Endothelial cell of umbilical vein (primary cell): ENCODE measurements around the gene KCNMA1. TPM values are rescaled to one million over a fixed set of nuclear protein-coding genes. Genes with fewer than 3 reads are reported as not detected.

Source experiments
- BruUV-seq: library from RNA; stranded (reverse); fragments of 400-500 nt; replicated peaks from 2 replicates; lab custom pipeline; 2021; lab: Mats Ljungman, UMichigan
- CTCF ChIA-PET: fragments of 300-600, 350-600 bp; sonication (Branson Sonifier 250); formaldehyde crosslinking; loops from one replicate; lab custom pipeline; 2021; ENCODE audit warnings: antibody characterized with exemption, inconsistent platforms; lab: Charles Lee
- POLR2A ChIA-PET: fragments of 300-600, 350-600 bp; sonication (Branson Sonifier 250); formaldehyde crosslinking; loops from one replicate; lab custom pipeline; 2021; ENCODE audit warnings: antibody characterized with exemption, inconsistent platforms; lab: Charles Lee
- DNase-seq: peaks from one replicate; pipeline ENCODE4 v3.0.0-alpha.2; 2011; ENCODE audit warnings: low read depth, low spot score
- FAIRE-seq: peaks from 2 replicates; lab custom pipeline; 2011; peaks lifted over from hg19 to GRCh38; lab: Jason Lieb, UNC
- H2AFZ ChIP-seq: 2 replicates; pipeline ENCODE4 v1.6.0; 2012; ENCODE audit warnings: low read depth, low read length, control low read depth, inconsistent platforms
- H3K27ac ChIP-seq: 2 replicates; pipeline ENCODE4 v1.5.1; 2011; ENCODE audit warnings: low read depth, mild to moderate bottlenecking, control low read depth, low read length, moderate library complexity; ENCODE audit not compliant: insufficient read depth
- H3K27me3 ChIP-seq, 2 experiments: 2 replicates each; pipeline versions ENCODE4 v1.6.0 to v1.6.1; 2011; ENCODE audit warnings: low read length in 2 of 2, mixed read lengths in 1 of 2; ENCODE audit not compliant: control insufficient read depth in 2 of 2, insufficient read depth in 2 of 2
- H3K36me3 ChIP-seq, 2 experiments: 2 replicates in 1 of 2; 3 replicates in 1 of 2; pipeline ENCODE4 v1.5.1; 2011; ENCODE audit warnings: low read length in 2 of 2, mild to moderate bottlenecking in 1 of 2, moderate library complexity in 1 of 2; ENCODE audit not compliant: control insufficient read depth in 2 of 2, insufficient read depth in 2 of 2; ENCODE audit errors: extremely low read depth in 1 of 2
- H3K4me1 ChIP-seq: 3 replicates; pipeline ENCODE4 v1.5.1; 2011; ENCODE audit warnings: mild to moderate bottlenecking, low read length; ENCODE audit not compliant: control insufficient read depth, insufficient read depth; ENCODE audit errors: extremely low read depth
- H3K4me2 ChIP-seq: 2 replicates; pipeline ENCODE4 v1.6.1; 2011; ENCODE audit warnings: low read length, control low read depth, mixed read lengths; ENCODE audit not compliant: insufficient read depth
- H3K4me3 ChIP-seq, 3 experiments: fragments of 200-600 bp in 1 of 3; sonication (generic), shearing (Covaris generic) in 1 of 3; replicated peaks in 1 of 3; 2 replicates each; pipeline ENCODE4 v1.5.1; 2011 to 2016; ENCODE audit warnings: control low read depth in 3 of 3, low read length in 3 of 3, mild to moderate bottlenecking in 2 of 3, inconsistent platforms in 1 of 3, low read depth in 1 of 3, moderate library complexity in 1 of 3; ENCODE audit not compliant: insufficient read depth in 1 of 3
- H3K79me2 ChIP-seq: 2 replicates; pipeline ENCODE4 v1.6.0; 2012; ENCODE audit warnings: low read length, inconsistent platforms; ENCODE audit not compliant: control insufficient read depth, insufficient read depth
- H3K9ac ChIP-seq: replicated peaks from 2 replicates; pipeline ENCODE3; 2011; ENCODE audit warnings: low read length, control low read depth; ENCODE audit not compliant: insufficient read depth; ENCODE audit errors: extremely low read depth
- H3K9me1 ChIP-seq: replicated peaks from 3 replicates; pipeline ENCODE4 v1.6.0; 2011; ENCODE audit warnings: mild to moderate bottlenecking, low read length; ENCODE audit not compliant: control insufficient read depth, insufficient read depth; ENCODE audit errors: extremely low read depth
- H3K9me3 ChIP-seq: replicated peaks from 2 replicates; pipeline ENCODE4 v1.5.1; 2012; ENCODE audit warnings: low read length, inconsistent platforms; ENCODE audit not compliant: control insufficient read depth, insufficient read depth
- H4K20me1 ChIP-seq: replicated peaks from 2 replicates; pipeline ENCODE3; 2011; ENCODE audit warnings: mild to moderate bottlenecking, low read length; ENCODE audit not compliant: control insufficient read depth, insufficient read depth; ENCODE audit errors: extremely low read depth
- EZH2 ChIP-seq: IDR thresholded peaks from 2 replicates; pipeline ENCODE4 v1.6.1; 2012; ENCODE audit warnings: borderline replicate concordance, low read depth, mild to moderate bottlenecking, moderate library complexity, low read length, inconsistent platforms; ENCODE audit not compliant: severe bottlenecking
- FOS ChIP-seq: IDR thresholded peaks from 2 replicates; pipeline ENCODE4 v1.6.1; 2011; ENCODE audit warnings: mild to moderate bottlenecking, low read length, moderate library complexity, borderline replicate concordance; ENCODE audit not compliant: insufficient read depth
- GATA2 ChIP-seq: IDR thresholded peaks from 2 replicates; pipeline ENCODE4 v1.7.0; 2011; ENCODE audit warnings: low read depth, mild to moderate bottlenecking, moderate library complexity, mixed read lengths, low read length; ENCODE audit not compliant: insufficient read length, insufficient read depth
- JUN ChIP-seq: IDR thresholded peaks from 2 replicates; pipeline ENCODE4 v1.6.1; 2011; ENCODE audit warnings: borderline replicate concordance, low read depth; ENCODE audit not compliant: insufficient read length, insufficient read depth
- MYC ChIP-seq: IDR thresholded peaks from one replicate; pipeline ENCODE4 v1.6.1; 2011; ENCODE audit warnings: mild to moderate bottlenecking, low read depth, low read length
- POLR2A ChIP-seq: IDR thresholded peaks from 2 replicates; pipeline ENCODE4 v1.6.1; 2012; ENCODE audit warnings: low read depth, mild to moderate bottlenecking, control low read depth, low read length
- POLR2AphosphoS5 ChIP-seq: IDR thresholded peaks from 2 replicates; pipeline ENCODE4 v1.6.1; 2012; ENCODE audit warnings: low read depth, mild to moderate bottlenecking, control low read depth, low read length, moderate library complexity; ENCODE audit not compliant: insufficient read depth
- dilution Hi-C: fragments of 300-500 bp; cut with MboI; formaldehyde crosslinking; loops from one replicate; pipeline ENCODE4 v1.15.0; 2019; ENCODE audit warnings: low sequenced_read_pairs; ENCODE audit not compliant: extremely low pct_ligation_motif_present
- intact Hi-C: fragments of 100-400 bp; cut with micrococcal nuclease; formaldehyde crosslinking; loops from one replicate; pipeline ENCODE4 v1.10.0; 2022
- polyA plus RNA-seq, 4 experiments: library from polyadenylated mRNA; depleted of rRNA in 3 of 4; stranded (reverse) in 3 of 4; unstranded in 1 of 4; fragments of >200 nt; gene quantifications; 2 replicates each; pipeline versions ENCODE4 v1.2.1 to v1.2.3, GENCODE V29; 2011 to 2012; ENCODE audit warnings: missing spikeins in 1 of 4
- total RNA-seq: library from RNA; stranded (reverse); gene quantifications from 2 replicates; pipeline ENCODE4 v1.2.3, GENCODE V29; 2021
- TF ChIP-seq, protein P1 (sequence below), 2 donors: IDR thresholded peaks; 1 replicate in 1 of 2; 2 replicates in 1 of 2; pipeline ENCODE4 v1.5.1; 2011; ENCODE audit warnings: low read length in 2 of 2, mild to moderate bottlenecking in 2 of 2, moderate library complexity in 2 of 2, control low read depth in 1 of 2, inconsistent platforms in 1 of 2, low read depth in 1 of 2; ENCODE audit not compliant: insufficient read depth in 1 of 2; ENCODE audit errors: extremely low read depth in 1 of 2
- TF ChIP-seq, protein P2 (sequence below): IDR thresholded peaks from 2 replicates; pipeline ENCODE4 v1.6.1; 2011; ENCODE audit not compliant: insufficient read depth, insufficient read length

The KCNMA1 gene
- total and polyA plus RNA-seq, 2 donors (not counting 3 experiments of a cell fraction or from before 2014, with no cell fraction given) = 0.10 to 0.82 TPM

DNA sequence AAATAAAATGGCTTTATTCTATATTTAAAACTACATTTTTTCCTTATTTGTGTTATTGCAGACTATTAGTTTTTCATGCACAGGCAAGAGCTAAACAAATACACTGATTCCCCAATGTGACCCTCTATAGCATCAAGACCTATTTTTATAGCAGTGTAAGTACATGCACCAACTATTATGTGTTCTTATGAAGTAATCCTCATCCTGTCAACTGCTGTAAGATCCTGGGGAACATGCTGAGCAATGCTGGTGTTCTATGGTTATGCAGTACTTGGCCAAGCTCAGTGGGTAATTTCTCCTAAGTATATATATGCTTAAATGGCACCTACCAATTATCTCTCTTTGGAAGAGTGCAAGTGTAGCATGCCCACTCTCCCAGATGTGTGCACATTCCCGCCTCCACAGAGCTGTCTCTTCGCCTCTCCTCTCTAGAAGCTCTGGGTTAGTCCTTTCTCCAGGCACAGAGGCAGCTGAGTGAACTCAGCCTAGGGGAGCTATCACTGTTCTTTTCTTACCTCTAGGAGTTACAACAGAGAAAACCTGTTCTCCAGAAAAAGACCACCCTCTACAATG, 428.8 kb downstream of the KCNMA1 start:
- BruUV-seq = no TSS peak

More for the DNA sequence above, 428.8 kb downstream of the KCNMA1 start:
- Histone ChIP-seq H3K4me3 (no peak overlapping the region), H3K27ac (no peak overlapping the region), H3K4me2 (no peak overlapping the region), H3K79me2 (no peaks in the 10 kb centered on the region), H3K9ac (no peak overlapping the region), H2AFZ (no peak overlapping the region), H4K20me1 (no peaks in the 10 kb centered on the region), H3K9me1 (no peaks in the 10 kb centered on the region), H3K27me3 (peaks cover 2 to 3% of the 10 kb centered on the region in 2 experiments), H3K4me1 (peaks cover 10% of the 10 kb centered on the region), H3K36me3 (no peaks in the 10 kb centered on the region), H3K9me3 (no peaks in the 10 kb centered on the region)
- dilution Hi-C loops (no loop called here), intact Hi-C loops (no loop called here)
- DNase-seq (no peak), FAIRE-seq (no peak)
- CTCF ChIA-PET = interaction anchor here (0.7 to 1.6 kb wide), 3 partner anchors 10 to 35 kb away, joined by 3 to 5 read pairs (median 4); no protein-coding TSS in a partner anchor
- POLR2A ChIA-PET = no interaction called here
- TF ChIP-seq EZH2 (no peak), MYC (no peak), GATA2 (no peak), POLR2AphosphoS5 (no peak), POLR2A (no peak), FOS (no peak), JUN (no peak)
- TF ChIP-seq, protein P1, sequence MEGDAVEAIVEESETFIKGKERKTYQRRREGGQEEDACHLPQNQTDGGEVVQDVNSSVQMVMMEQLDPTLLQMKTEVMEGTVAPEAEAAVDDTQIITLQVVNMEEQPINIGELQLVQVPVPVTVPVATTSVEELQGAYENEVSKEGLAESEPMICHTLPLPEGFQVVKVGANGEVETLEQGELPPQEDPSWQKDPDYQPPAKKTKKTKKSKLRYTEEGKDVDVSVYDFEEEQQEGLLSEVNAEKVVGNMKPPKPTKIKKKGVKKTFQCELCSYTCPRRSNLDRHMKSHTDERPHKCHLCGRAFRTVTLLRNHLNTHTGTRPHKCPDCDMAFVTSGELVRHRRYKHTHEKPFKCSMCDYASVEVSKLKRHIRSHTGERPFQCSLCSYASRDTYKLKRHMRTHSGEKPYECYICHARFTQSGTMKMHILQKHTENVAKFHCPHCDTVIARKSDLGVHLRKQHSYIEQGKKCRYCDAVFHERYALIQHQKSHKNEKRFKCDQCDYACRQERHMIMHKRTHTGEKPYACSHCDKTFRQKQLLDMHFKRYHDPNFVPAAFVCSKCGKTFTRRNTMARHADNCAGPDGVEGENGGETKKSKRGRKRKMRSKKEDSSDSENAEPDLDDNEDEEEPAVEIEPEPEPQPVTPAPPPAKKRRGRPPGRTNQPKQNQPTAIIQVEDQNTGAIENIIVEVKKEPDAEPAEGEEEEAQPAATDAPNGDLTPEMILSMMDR (IDR thresholded peaks at IDR 0.05; ENCODE audit: extremely low read depth in 1 of 2, insufficient read depth in 1 of 2, low read depth in 1 of 2, low read length in 2 of 2) = no peak
- TF ChIP-seq, protein P2, sequence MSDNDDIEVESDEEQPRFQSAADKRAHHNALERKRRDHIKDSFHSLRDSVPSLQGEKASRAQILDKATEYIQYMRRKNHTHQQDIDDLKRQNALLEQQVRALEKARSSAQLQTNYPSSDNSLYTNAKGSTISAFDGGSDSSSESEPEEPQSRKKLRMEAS = no peak
